ENCODE data around the gene NPHS2. TPM values are rescaled to one million over a fixed set of nuclear protein-coding genes. Genes with fewer than 3 reads are reported as not detected.

Gene NPHS2
- total RNA-seq, 2 donors from 2014 or later: not detected

DNA sequence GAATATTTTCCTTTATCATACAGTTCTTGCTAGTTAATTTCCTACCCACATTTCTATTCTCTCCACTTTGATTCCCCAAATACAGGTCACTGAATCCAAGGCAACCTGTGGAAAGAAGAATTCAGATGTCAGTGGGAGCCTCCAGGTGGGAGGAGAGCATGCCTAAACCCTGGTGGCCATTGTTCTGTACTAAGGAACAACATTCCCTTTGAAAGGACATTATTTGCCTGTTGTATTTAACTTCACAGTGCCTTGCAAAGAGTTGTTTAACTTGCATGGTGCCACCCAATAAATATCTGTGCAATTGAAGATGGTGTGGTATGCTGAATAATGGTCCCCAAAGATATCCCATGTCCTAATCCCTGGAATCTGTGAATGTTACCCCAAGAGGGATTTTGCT, 21.3 kb downstream of the NPHS2 start:
- Mint-ChIP-seq H3K27ac (no peak overlapping the region), H3K4me1 (peaks cover 5% of the 10 kb centered on the region), H3K9me3 (no peaks in the 10 kb centered on the region), H3K27me3 (ENCODE audit: insufficient read depth) (no peaks in the 10 kb centered on the region), H3K36me3 (ENCODE audit: low read depth) (no peaks in the 10 kb centered on the region), H3K4me3 (no peak overlapping the region)
- no peaks in the 10 kb centered on the region for H3K36me3 ChIP-seq (ENCODE audit: control insufficient read depth, insufficient read depth, low read length)
- H3K9ac ChIP-seq (ENCODE audit: extremely low read depth, low read length, poor library complexity, severe bottlenecking): no peak overlapping the region
- H3K9me3 ChIP-seq (ENCODE audit: control insufficient read depth, low read length): no peaks in the 10 kb centered on the region
- H3K4me1 ChIP-seq (ENCODE audit: control insufficient read depth, insufficient read depth, low read length): no peaks in the 10 kb centered on the region
- no peaks in the 10 kb centered on the region for H3K27me3 ChIP-seq (ENCODE audit: control insufficient read depth, insufficient read depth, low read length, poor library complexity, severe bottlenecking)
- H3K4me3 ChIP-seq (ENCODE audit: low read length): no peak overlapping the region
- H3K27ac ChIP-seq (ENCODE audit: low read depth, low read length): no peak overlapping the region
- TF ChIP-seq, protein P1, sequence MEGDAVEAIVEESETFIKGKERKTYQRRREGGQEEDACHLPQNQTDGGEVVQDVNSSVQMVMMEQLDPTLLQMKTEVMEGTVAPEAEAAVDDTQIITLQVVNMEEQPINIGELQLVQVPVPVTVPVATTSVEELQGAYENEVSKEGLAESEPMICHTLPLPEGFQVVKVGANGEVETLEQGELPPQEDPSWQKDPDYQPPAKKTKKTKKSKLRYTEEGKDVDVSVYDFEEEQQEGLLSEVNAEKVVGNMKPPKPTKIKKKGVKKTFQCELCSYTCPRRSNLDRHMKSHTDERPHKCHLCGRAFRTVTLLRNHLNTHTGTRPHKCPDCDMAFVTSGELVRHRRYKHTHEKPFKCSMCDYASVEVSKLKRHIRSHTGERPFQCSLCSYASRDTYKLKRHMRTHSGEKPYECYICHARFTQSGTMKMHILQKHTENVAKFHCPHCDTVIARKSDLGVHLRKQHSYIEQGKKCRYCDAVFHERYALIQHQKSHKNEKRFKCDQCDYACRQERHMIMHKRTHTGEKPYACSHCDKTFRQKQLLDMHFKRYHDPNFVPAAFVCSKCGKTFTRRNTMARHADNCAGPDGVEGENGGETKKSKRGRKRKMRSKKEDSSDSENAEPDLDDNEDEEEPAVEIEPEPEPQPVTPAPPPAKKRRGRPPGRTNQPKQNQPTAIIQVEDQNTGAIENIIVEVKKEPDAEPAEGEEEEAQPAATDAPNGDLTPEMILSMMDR (conservative IDR thresholded peaks at IDR 0.05): peak; percentile 57
- DNase-seq: no peak

DNA sequence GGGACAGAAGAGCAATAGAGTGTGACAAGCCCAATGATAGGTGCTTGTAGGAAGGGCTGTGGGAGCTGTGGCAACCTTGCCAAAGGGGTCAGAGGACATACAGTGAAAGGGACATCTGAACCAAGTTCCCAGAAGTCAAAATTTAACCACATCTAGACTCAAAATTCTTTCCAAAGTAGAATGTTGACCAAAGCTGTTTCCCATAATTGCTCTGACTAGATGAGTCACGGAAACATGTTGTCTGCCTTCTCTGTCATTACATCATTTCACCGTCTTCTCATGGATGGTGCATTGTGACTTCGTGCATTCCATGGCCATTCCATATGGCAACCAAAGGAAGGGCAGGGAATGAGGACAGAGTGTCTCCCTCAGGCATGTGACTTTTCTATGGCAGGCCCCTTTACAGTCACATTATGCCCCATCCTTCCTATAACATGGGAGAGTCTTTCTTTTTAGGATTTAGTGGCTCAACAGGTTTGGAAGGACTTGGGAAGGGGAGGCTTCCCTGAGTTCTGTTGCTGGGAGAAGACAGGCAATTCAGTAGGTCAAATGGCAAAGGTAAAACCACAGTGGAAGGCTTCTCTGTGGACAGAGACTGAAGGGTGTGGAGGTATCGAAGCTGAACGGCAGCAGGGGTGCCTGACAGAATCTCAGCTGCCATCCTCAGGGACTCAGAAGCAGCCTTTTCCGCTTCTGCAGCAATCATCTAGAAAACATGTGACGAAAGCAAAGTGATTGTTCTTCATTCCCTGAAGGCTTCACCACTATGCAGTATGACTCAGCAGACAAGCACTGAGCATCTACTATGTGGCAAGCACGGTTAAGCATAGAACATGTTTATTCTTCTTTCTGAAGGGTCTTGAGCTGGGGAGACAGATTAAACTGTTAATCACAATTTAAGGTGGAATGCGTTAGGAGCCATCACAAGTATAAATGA, 24.7 kb downstream of the NPHS2 start:
- no peaks in the 10 kb centered on the region for H3K4me1 ChIP-seq (ENCODE audit: control insufficient read depth, insufficient read depth, low read length)
- no peaks in the 10 kb centered on the region for H3K36me3 Mint-ChIP-seq (ENCODE audit: low read depth)
- H3K9ac ChIP-seq (ENCODE audit: extremely low read depth, low read length, poor library complexity, severe bottlenecking): no peak overlapping the region
- H3K4me1 Mint-ChIP-seq: peaks cover 5% of the 10 kb centered on the region
- H3K9me3 ChIP-seq (ENCODE audit: control insufficient read depth, low read length): no peaks in the 10 kb centered on the region
- H3K9me3 Mint-ChIP-seq: no peaks in the 10 kb centered on the region
- H3K36me3 ChIP-seq (ENCODE audit: control insufficient read depth, insufficient read depth, low read length): no peaks in the 10 kb centered on the region
- H3K4me3 ChIP-seq (ENCODE audit: low read length): no peak overlapping the region
- H3K27ac ChIP-seq (ENCODE audit: low read depth, low read length): no peak overlapping the region
- no peak for DNase-seq
- no peak overlapping the region for H3K27ac Mint-ChIP-seq
- H3K4me3 Mint-ChIP-seq: no peak overlapping the region
- H3K27me3 ChIP-seq (ENCODE audit: control insufficient read depth, insufficient read depth, low read length, poor library complexity, severe bottlenecking): no peaks in the 10 kb centered on the region
- WGBS, 2 experiments (ENCODE audit: insufficient coverage in 1 of 2, insufficient read length in 1 of 2): 69 to 74% methylated on average over 7 to 9 of the region's 9 CpGs
- TF ChIP-seq, protein P1 (conservative IDR thresholded peaks at IDR 0.05): no peak
- H3K27me3 Mint-ChIP-seq (ENCODE audit: insufficient read depth): no peaks in the 10 kb centered on the region

DNA sequence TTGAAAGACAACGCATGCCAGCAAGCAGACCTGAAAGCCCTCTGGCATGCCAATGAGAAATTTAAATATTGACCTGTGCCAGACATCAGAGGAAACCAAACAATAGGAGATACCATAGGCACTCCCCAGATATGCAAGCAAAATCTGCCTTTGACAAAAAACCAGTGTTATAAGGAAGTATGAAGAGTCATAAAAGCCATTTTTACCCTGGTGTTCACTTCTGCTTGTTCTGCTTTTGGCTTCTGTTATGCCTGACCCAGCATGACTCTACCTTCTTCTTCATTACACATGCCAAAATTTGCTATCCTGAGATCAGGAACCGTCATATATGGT, 26.4 kb downstream of the NPHS2 start:
- Histone ChIP-seq H3K4me3 (ENCODE audit: low read length) (no peak overlapping the region), H3K4me1 (ENCODE audit: control insufficient read depth, insufficient read depth, low read length) (no peaks in the 10 kb centered on the region), H3K27ac (ENCODE audit: low read depth, low read length) (no peak overlapping the region), H3K9me3 (ENCODE audit: control insufficient read depth, low read length) (no peaks in the 10 kb centered on the region), H3K9ac (ENCODE audit: extremely low read depth, low read length, poor library complexity, severe bottlenecking) (no peak overlapping the region), H3K36me3 (ENCODE audit: control insufficient read depth, insufficient read depth, low read length) (no peaks in the 10 kb centered on the region), H3K27me3 (ENCODE audit: control insufficient read depth, insufficient read depth, low read length, poor library complexity, severe bottlenecking) (no peaks in the 10 kb centered on the region)
- TF ChIP-seq, protein P1 (conservative IDR thresholded peaks at IDR 0.05): no peak
- H3K4me3 Mint-ChIP-seq: no peak overlapping the region
- DNase-seq: no peak
- no peaks in the 10 kb centered on the region for H3K27me3 Mint-ChIP-seq (ENCODE audit: insufficient read depth)
- no peak overlapping the region for H3K27ac Mint-ChIP-seq
- H3K36me3 Mint-ChIP-seq (ENCODE audit: low read depth): no peaks in the 10 kb centered on the region
- peaks cover under 1% of the 10 kb centered on the region for H3K4me1 Mint-ChIP-seq
- WGBS, 2 experiments (ENCODE audit: insufficient coverage in 1 of 2, insufficient read length in 1 of 2): 87% methylated on average over 2 of the region's 2 CpGs; no CpG with 5 or more reads in 1 of the 2 experiments
- H3K9me3 Mint-ChIP-seq: no peaks in the 10 kb centered on the region

All from endodermal cell (in vitro differentiated cells).